ENCODE results near the gene DNAH14. TPM values are rescaled to one million over a fixed set of nuclear protein-coding genes. Genes with fewer than 3 reads are reported as not detected.
A peak's percentile ranks its signal among the peaks of the same experiment; 100 is the strongest.

The DNAH14 gene
- total and polyA plus RNA-seq, 9 of the 15 experiments (the other 6 are each of a cell fraction or from before 2014, with no cell fraction given), result 58.4 to 142 (median 98.4) TPM

GRCh38 chr1:225422031-225422605 is 492.6 kb downstream of the DNAH14 start:
- 91% methylated on average over 5 of the region's 14 CpGs for WGBS (ENCODE audit: insufficient coverage, low coverage, missing lambda C conversion rate)
- H2AFZ ChIP-seq (ENCODE audit: low read depth, low read length), result no peak overlapping the region
- H3K27ac ChIP-seq (ENCODE audit: extremely low read depth, low read depth, low read length), result 0 out of 3 replicates have a peak overlapping the region, but pooled peaks have one; percentile 4
- no peaks in the 10 kb centered on the region for H3K9me3 ChIP-seq (replicated peaks; ENCODE audit: control insufficient read depth, insufficient read depth, low read depth, low read length)
- peaks cover 85% of the 10 kb centered on the region for H3K36me3 ChIP-seq (ENCODE audit: control insufficient read depth, insufficient read depth, low read length)
- H3K79me2 ChIP-seq (ENCODE audit: control insufficient read depth, insufficient read depth, low read length), result peaks cover 97% of the 10 kb centered on the region
- H3K4me1 ChIP-seq (replicated peaks in 1 of 2; ENCODE audit: control insufficient read depth in 2 of 2, insufficient read depth in 2 of 2, low read length in 2 of 2), result peaks cover 13 to 28% of the 10 kb centered on the region in 2 experiments
- POLR2A ChIA-PET, result interaction anchor here (0.7 to 1.0 kb wide), 2 partner anchors 8 to 9 kb away, joined by 3 to 5 read pairs; no protein-coding TSS in a partner anchor
- no TSS peak for BruUV-seq (replicated peaks)
- no peak overlapping the region for H3K9ac ChIP-seq (ENCODE audit: insufficient read depth in 1 of 2, low read depth in 2 of 2, low read length in 2 of 2)
- peaks cover 36% of the 10 kb centered on the region for H4K20me1 ChIP-seq (replicated peaks; ENCODE audit: control insufficient read depth, insufficient read depth, low read length)
- no peak overlapping the region for H3K4me3 ChIP-seq
- in situ Hi-C loops (cut with MboI) (no loop called here), intact Hi-C loops (cut with micrococcal nuclease) (no loop called here)
- H3K9me1 ChIP-seq (ENCODE audit: control insufficient read depth, insufficient read depth, low read length), result peaks cover 10% of the 10 kb centered on the region
- DNase-seq (ENCODE audit: extremely low read depth in 1 of 4, low spot score in 3 of 4) (no peak), FAIRE-seq (no peak), ATAC-seq (no peak)
- TF ChIP-seq SUPT5H (IDR thresholded peaks at IDR 0.05) (0 out of 2 replicates have a peak, but pooled peaks have one; percentile 17), POLR2A (conservative IDR thresholded peaks at IDR 0.05) (0 out of 2 replicates have a peak, but pooled peaks have one; percentile 22), SRSF1 (IDR thresholded peaks at IDR 0.05; ENCODE audit: low read depth, low read length) (no peak)
- CTCF ChIA-PET (ENCODE audit: low intra/inter-chr PET ratio), result no interaction called here
- no peaks in the 10 kb centered on the region for H3K27me3 ChIP-seq (ENCODE audit: control insufficient read depth in 2 of 2, insufficient read depth in 2 of 2, low read length in 2 of 2)
- H3K4me2 ChIP-seq (ENCODE audit: insufficient read depth, low read length), result no peak overlapping the region

GRCh38 chr1:225422795-225423517 is 493.5 kb downstream of the DNAH14 start:
- Histone ChIP-seq H2AFZ (ENCODE audit: low read depth, low read length) (no peak overlapping the region), H3K27me3 (ENCODE audit: control insufficient read depth in 2 of 2, insufficient read depth in 2 of 2, low read length in 2 of 2) (no peaks in the 10 kb centered on the region), H3K36me3 (ENCODE audit: control insufficient read depth, insufficient read depth, low read length) (peaks cover 77% of the 10 kb centered on the region), H4K20me1 (replicated peaks; ENCODE audit: control insufficient read depth, insufficient read depth, low read length) (peaks cover 36% of the 10 kb centered on the region), H3K27ac (ENCODE audit: extremely low read depth, low read depth, low read length) (peak overlapping the region; percentile 24; the same call in 2 of the 3 replicates), H3K4me2 (ENCODE audit: insufficient read depth, low read length) (no peak overlapping the region), H3K79me2 (ENCODE audit: control insufficient read depth, insufficient read depth, low read length) (peaks cover 97% of the 10 kb centered on the region), H3K4me3 (no peak overlapping the region), H3K9me3 (replicated peaks; ENCODE audit: control insufficient read depth, insufficient read depth, low read depth, low read length) (no peaks in the 10 kb centered on the region), H3K9me1 (ENCODE audit: control insufficient read depth, insufficient read depth, low read length) (peaks cover 10% of the 10 kb centered on the region), H3K4me1 (replicated peaks in 1 of 2; ENCODE audit: control insufficient read depth in 2 of 2, insufficient read depth in 2 of 2, low read length in 2 of 2) (peaks cover 17 to 28% of the 10 kb centered on the region in 2 experiments), H3K9ac (ENCODE audit: insufficient read depth in 1 of 2, low read depth in 2 of 2, low read length in 2 of 2) (peak overlapping the region in 1 of 2 experiments; percentile 6; a peak in 2 of 4 replicates)
- no peak for DNase-seq (ENCODE audit: extremely low read depth in 1 of 4, low spot score in 3 of 4)
- in situ Hi-C loops (cut with MboI), result no loop called here
- ATAC-seq, result no peak
- ChIA-PET CTCF (ENCODE audit: low intra/inter-chr PET ratio) (no interaction called here), POLR2A (interaction anchor here (0.7 to 1.3 kb wide), 5 partner anchors 9 to 25 kb away, joined by 3 to 5 read pairs (median 3); no protein-coding TSS in a partner anchor)
- no TSS peak for BruUV-seq (replicated peaks)
- WGBS (ENCODE audit: insufficient coverage, low coverage, missing lambda C conversion rate), result 78% methylated on average over 7 of the region's 7 CpGs
- FAIRE-seq, result no peak
- intact Hi-C loops (cut with micrococcal nuclease), result no loop called here
- TF ChIP-seq, protein P1, sequence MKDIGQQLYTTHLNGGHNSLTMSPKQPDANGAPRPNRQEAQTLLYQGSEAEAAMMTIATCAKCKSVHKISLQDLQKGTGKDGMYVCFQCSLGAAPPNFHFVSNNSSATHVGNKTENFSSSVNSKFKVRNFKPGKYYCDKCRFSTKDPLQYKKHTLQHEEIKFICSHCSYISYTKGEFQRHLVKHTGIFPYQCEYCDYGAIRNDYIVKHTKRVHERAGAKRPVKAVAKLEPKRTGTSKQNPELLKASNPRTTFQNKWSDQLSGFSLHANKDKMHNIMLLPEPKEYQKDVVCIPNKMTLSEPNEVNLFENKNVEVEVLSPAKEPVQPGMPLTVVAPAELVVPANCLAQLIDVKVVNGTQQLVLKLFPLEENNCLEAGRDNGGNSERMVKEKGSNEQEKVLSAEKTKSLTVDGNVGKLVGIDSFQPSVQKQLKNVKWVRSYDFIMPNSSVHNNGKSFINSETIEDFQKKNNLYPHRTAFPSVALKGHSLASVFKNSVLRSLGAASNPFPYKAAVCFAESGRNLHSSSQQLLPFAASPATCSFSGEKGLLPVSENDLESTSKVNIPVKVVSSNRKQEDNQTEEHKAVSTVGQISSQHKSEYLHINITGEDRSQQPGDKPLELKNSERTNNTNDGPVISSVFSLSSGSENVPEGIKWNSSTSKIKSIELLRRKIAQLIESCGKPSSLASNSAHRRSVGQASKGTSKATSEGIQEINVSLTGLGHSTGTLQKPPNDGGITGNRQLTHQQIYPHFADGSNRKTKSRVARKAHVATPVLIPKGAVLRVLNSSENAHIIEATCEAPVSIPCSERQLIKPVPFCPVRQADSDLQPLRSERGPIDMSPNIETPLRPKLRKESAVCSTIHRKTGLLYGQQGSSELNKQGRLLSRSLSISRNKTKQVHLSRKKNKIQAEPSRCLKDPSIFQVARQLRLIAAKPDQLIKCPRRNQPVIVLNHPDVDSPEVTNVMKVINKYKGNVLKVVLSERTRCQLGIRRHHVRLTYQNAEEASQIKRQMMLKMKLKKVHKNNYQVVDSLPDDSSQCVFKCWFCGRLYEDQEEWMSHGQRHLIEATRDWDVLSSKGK (CRISPR knock-in tag; IDR thresholded peaks at IDR 0.05), result no peak
- no peak for TF ChIP-seq MBD2 (IDR thresholded peaks at IDR 0.05; ENCODE audit: borderline replicate concordance, low read depth)
- TF ChIP-seq NFATC3 (IDR thresholded peaks at IDR 0.05), result no peak
- no peak for TF ChIP-seq RBBP5 (IDR thresholded peaks at IDR 0.05; ENCODE audit: borderline replicate concordance, insufficient read depth, low read length, poor library complexity, severe bottlenecking)
- no peak for TF ChIP-seq CREB5 (CRISPR knock-in tag; IDR thresholded peaks at IDR 0.05)
- no peak for TF ChIP-seq TSC22D4 (tag; IDR thresholded peaks at IDR 0.05)
- no peak for TF ChIP-seq ZNF75A (CRISPR knock-in tag; IDR thresholded peaks at IDR 0.05)

All from K562 (cell line).